Umbilical cord (tissue), 2 donors: ENCODE data around the gene IFNAR1. TPM values are rescaled to one million over a fixed set of nuclear protein-coding genes. Genes with fewer than 3 reads are reported as not detected.

Experiments used
- DNase-seq: peaks from one replicate; pipeline ENCODE4 v3.0.0-alpha.2; 2015; ENCODE audit warnings: low spot score
- total RNA-seq: library from RNA; depleted of rRNA; stranded (reverse); fragments of >200 nt; gene quantifications from one replicate; pipeline ENCODE4 v1.2.3, GENCODE V29; 2014; ENCODE audit warnings: low replicate concordance; ENCODE audit not compliant: insufficient read depth

IFNAR1 gene
- total RNA-seq, 1 donor from 2014 or later = 33.5 TPM

DNA sequence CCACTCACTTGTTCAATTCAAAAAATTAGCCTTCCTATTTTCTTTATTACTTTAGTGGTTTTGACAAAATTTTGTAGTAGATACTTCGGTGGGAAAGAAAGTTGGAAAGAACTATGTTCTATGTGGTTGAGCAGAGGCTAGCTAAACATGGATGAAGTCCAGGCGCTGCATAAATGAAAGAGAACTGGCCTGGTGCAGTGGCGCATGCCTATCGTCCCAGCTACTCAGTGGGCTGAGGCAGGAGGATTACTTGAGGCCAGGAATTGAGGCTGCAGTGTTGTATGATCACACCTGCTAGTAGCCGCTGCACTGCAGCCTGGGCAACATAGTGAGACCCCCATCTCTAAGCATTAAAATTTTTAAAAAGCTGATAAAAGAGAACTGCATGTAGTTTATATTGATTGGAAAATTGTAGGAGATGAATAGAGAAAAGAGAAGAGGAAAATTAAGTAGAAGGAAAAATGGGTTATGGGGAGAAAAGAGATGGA, 21.0 kb downstream of the IFNAR1 start:
- no peak for DNase-seq

GRCh38 chr21:33348706-33349105, 23.9 kb downstream of the IFNAR1 start:
- no peak for DNase-seq

GRCh38 chr21:33350676-33351075, 25.9 kb downstream of the IFNAR1 start:
- DNase-seq = no peak

- no peak for DNase-seq
Observed at GRCh38 chr21:33355355-33355754, 30.6 kb downstream of the IFNAR1 start.

DNA sequence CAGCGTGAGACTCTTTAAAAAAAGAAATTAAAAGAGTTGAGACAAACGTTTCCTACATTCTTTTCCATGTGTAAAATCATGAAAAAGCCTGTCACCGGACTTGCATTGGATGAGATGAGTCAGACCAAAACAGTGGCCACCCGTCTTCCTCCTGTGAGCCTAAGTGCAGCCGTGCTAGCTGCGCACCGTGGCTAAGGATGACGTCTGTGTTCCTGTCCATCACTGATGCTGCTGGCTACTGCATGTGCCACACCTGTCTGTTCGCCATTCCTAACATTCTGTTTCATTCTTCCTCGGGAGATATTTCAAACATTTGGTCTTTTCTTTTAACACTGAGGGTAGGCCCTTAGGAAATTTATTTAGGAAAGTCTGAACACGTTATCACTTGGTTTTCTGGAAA, 31.2 kb downstream of the IFNAR1 start:
- DNase-seq = no peak

- no peak for DNase-seq
Observed at GRCh38 chr21:33357177-33357576, 32.4 kb downstream of the IFNAR1 start.

GRCh38 chr21:33359446-33359845, 34.7 kb downstream of the IFNAR1 start:
- no peak for DNase-seq

- peak; percentile 51 for DNase-seq
Observed at GRCh38 chr21:33360281-33360680, 35.5 kb downstream of the IFNAR1 start.

GRCh38 chr21:33360881-33361602, 36.3 kb downstream of the IFNAR1 start:
- peak; percentile 59 for DNase-seq

DNA sequence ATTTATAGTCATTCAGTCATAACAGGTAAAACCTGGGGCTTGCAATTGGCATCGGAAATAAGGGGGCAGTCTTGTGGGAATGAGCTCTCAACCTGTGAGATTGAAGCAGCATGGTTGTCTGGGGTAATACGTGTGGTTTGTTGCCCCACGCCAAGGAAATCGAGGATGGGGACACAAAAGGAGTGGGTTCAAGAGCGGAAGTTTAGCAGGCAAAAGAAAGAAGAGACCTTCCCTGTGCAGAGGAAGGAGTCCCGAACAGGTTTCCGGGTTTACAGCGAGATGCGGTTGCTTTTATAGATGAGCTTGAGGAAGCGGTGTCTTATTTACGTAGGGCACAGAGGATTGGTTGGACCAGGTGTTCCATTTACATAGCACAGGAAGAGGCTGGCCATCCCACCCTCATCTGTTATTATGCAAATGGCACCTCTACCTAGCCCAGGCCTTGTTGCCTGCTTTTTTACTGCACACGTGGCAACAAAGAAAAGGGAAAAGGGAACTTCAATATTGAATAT, 37.3 kb downstream of the IFNAR1 start:
- DNase-seq = peak; percentile 29

- peak; percentile 27 for DNase-seq
Observed at GRCh38 chr21:33363911-33364609, 39.3 kb downstream of the IFNAR1 start.

GRCh38 chr21:33364830-33365229, 40.1 kb downstream of the IFNAR1 start:
- DNase-seq = no peak

GRCh38 chr21:33367309-33367973, 42.7 kb downstream of the IFNAR1 start:
- no peak for DNase-seq

DNA sequence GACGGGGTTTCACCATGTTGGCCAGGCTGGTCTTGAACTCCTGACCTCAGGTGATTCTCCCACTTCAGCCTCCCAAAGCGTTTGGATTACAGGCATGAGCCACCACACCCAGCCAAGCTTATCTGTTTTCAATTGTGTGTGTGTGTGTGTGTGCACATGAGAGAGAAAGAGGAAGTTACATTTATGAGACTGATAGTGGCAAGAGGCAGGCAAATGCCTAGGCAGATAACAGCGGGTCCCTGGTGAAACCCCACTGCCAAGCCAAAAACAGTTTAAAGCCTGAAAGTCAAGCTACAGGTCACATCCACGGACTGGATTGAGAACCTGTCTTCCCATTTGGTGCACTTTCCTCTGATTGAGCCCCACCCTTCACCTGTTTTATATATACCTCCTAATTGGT, 43.4 kb downstream of the IFNAR1 start:
- DNase-seq = no peak

DNA sequence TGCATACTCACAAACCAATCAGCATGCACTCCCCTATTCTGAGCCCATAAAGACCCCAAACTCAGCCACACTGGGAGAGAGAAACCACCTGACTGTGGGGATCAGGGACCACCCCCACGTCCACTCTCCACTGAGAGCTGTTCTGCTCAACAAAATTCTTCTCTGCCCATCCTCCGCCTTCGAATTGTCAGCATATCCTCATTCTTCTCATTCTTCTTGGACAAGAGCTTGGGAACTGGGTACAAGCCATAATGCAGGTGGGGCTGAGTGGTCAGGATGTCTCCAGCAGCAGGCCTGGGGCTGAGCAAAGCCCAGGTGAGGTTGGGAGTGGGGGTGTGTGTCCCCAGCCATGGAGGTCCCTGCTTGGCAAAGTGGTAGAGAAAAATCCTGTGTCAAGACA, 43.8 kb downstream of the IFNAR1 start:
- no peak for DNase-seq

DNA sequence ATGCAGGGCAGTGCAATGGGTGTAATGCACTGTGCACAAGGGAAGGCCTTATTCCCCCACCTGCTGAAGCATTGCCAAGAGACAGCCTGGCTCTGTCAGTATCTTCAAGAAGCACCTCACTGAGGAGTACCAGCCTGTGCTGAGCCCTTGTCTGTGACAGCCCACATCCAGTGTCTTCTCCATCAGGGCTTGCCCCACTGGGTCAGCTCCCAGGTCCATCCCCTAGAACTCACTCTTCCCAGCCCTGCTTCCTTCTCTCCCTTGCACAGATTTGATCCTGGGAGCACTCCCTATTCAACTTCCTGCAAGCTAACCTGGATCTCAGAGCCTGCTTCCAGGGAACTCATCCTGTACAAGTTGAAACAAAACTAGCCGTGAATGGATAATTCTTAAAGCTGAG, 44.8 kb downstream of the IFNAR1 start:
- DNase-seq = no peak

- no peak for DNase-seq
Observed at GRCh38 chr21:33370305-33370704, 45.5 kb downstream of the IFNAR1 start.

DNA sequence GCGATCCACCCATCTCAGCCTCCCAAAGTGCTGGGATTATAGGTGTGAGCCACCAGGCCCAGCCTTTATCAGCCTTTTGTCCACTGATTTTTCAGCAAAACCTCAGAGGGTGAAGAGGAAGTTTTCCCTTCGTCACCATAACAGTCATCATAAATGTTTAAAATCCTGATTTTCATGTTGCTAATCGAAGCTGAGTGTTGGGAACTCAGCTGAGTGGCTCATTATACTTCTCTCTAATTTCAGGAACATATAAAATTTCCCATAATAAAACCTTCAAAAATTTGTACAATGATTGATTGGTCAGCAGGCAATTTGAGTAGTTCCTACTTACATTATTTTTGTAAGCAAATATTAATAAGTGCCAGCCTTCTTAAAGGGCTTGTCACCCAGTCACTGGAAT, 46.6 kb downstream of the IFNAR1 start:
- no peak for DNase-seq

DNA sequence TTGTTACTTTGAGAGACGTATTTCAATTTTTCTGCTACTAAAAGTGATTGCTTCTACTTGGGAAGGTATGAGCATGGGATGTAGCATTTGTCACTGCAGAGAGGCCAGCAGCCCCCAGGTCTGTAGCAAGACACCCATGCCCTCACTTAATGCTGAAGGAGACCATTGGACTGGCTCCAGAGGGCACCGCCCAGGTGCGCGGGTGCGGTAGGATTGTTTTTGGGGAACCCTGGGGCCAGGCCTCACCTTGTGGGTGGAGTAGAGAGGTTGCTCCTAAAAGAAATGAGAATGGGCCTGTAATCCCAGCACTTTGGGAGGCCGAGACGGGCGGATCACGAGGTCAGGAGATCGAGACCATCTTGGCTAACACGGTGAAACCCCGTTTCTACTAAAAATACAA, 47.8 kb downstream of the IFNAR1 start:
- DNase-seq = no peak

GRCh38 chr21:33373451-33373850, 48.7 kb downstream of the IFNAR1 start:
- DNase-seq = no peak

- DNase-seq = no peak
Observed at GRCh38 chr21:33374080-33374449, 49.3 kb downstream of the IFNAR1 start.

DNA sequence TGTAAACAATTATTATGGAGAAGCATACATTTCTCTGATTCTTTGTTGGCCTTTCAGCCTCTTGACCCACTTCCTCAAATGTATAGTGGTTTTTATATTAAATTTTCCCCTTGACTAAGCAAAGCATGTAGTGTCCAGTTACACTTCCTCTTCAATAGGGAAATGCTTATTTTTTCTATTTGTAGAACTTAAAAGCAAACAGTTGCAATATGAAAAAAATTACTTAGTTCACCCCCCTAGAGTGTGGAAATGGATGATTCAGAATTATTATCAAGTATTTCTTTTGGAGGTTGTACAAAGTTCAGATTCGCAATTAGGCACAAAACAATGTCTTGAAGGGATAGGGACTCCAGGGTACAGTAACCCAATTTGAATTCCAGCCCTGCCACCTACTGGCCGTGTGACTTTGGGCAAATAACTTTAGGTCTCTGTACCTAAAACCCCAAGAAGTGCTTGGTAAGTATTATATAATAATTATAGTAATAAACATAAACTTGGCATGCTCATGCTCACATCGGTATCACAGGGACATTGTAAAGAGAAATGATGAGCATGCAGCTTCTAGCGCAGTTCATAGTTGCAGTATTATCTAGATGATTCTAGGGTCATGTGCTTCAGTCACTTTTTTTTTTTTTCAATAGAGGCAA, 49.8 kb downstream of the IFNAR1 start:
- DNase-seq = peak; percentile 36
